ENCODE data around the gene BMPR1A. TPM values are rescaled to one million over a fixed set of nuclear protein-coding genes. Genes with fewer than 3 reads are reported as not detected.

BMPR1A gene
- total and polyA plus RNA-seq, 10 of the 15 experiments (the other 5 are each of a cell fraction or from before 2014, with no cell fraction given), result 2.3 to 22.7 (median 13.1) TPM

DNA sequence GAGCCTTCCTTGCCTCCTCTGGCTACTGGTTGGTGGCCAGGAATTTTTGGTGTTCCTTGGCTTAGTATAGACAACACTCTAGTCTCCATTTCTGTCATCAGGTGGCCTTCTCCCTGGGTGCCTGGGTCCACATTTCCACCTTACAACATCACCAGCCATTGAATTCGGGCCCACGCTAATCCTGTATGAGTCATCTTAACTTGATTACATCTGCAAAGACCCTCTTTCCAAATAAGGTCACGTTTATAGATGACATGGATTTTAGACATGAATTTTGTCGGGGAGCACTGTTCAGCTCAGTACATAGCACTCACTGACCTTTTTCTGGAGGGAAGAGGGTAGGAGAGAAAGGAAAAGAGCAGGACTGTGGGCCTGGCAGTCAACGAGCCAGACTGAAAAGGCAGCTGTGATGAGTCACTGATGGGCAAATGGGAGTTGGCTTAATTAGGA, 161.6 kb downstream of the BMPR1A start (continued):
- TF ChIP-seq, protein P1, sequence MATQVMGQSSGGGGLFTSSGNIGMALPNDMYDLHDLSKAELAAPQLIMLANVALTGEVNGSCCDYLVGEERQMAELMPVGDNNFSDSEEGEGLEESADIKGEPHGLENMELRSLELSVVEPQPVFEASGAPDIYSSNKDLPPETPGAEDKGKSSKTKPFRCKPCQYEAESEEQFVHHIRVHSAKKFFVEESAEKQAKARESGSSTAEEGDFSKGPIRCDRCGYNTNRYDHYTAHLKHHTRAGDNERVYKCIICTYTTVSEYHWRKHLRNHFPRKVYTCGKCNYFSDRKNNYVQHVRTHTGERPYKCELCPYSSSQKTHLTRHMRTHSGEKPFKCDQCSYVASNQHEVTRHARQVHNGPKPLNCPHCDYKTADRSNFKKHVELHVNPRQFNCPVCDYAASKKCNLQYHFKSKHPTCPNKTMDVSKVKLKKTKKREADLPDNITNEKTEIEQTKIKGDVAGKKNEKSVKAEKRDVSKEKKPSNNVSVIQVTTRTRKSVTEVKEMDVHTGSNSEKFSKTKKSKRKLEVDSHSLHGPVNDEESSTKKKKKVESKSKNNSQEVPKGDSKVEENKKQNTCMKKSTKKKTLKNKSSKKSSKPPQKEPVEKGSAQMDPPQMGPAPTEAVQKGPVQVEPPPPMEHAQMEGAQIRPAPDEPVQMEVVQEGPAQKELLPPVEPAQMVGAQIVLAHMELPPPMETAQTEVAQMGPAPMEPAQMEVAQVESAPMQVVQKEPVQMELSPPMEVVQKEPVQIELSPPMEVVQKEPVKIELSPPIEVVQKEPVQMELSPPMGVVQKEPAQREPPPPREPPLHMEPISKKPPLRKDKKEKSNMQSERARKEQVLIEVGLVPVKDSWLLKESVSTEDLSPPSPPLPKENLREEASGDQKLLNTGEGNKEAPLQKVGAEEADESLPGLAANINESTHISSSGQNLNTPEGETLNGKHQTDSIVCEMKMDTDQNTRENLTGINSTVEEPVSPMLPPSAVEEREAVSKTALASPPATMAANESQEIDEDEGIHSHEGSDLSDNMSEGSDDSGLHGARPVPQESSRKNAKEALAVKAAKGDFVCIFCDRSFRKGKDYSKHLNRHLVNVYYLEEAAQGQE (IDR thresholded peaks at IDR 0.05; ENCODE audit: low read depth, low read length), result no peak
- TF ChIP-seq, protein P2, sequence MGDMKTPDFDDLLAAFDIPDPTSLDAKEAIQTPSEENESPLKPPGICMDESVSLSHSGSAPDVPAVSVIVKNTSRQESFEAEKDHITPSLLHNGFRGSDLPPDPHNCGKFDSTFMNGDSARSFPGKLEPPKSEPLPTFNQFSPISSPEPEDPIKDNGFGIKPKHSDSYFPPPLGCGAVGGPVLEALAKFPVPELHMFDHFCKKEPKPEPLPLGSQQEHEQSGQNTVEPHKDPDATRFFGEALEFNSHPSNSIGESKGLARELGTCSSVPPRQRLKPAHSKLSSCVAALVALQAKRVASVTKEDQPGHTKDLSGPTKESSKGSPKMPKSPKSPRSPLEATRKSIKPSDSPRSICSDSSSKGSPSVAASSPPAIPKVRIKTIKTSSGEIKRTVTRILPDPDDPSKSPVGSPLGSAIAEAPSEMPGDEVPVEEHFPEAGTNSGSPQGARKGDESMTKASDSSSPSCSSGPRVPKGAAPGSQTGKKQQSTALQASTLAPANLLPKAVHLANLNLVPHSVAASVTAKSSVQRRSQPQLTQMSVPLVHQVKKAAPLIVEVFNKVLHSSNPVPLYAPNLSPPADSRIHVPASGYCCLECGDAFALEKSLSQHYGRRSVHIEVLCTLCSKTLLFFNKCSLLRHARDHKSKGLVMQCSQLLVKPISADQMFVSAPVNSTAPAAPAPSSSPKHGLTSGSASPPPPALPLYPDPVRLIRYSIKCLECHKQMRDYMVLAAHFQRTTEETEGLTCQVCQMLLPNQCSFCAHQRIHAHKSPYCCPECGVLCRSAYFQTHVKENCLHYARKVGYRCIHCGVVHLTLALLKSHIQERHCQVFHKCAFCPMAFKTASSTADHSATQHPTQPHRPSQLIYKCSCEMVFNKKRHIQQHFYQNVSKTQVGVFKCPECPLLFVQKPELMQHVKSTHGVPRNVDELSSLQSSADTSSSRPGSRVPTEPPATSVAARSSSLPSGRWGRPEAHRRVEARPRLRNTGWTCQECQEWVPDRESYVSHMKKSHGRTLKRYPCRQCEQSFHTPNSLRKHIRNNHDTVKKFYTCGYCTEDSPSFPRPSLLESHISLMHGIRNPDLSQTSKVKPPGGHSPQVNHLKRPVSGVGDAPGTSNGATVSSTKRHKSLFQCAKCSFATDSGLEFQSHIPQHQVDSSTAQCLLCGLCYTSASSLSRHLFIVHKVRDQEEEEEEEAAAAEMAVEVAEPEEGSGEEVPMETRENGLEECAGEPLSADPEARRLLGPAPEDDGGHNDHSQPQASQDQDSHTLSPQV (IDR thresholded peaks at IDR 0.05), result no peak
- TF ChIP-seq TCF3 (IDR thresholded peaks at IDR 0.05; ENCODE audit: borderline replicate concordance, insufficient read depth, low read depth, low read length) (no peak), SMAD1 (IDR thresholded peaks at IDR 0.05; ENCODE audit: low read depth, partially characterized antibody) (no peak)

DNA sequence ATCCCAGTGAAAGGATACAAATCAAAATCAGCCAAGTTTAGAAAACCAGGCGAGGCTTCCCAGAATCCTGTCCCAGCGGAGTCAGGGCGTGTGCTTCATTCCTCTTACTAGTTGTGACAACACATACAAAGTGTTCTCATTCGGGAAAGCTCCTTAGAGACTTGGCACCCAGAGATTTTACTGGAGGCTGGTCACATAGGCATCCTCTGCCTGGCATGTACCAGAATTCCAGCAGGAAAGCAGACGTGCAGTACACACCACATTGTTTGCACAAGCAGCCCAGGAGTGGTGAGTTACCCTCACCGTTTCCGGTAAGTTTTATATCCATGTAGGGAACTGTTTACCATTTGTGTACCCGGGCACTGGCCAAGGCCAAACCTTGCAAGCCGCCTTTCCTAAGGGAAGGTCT, 166.1 kb downstream of the BMPR1A start:
- BruUV-seq (replicated peaks), result no TSS peak
- H3K9ac ChIP-seq (ENCODE audit: control insufficient read depth, insufficient read depth, low read length), result no peak overlapping the region
- no peaks in the 10 kb centered on the region for H3K27me3 ChIP-seq (replicated peaks in 1 of 2; ENCODE audit: control insufficient read depth in 2 of 2, insufficient read depth in 2 of 2, low read length in 1 of 2)
- no peaks in the 10 kb centered on the region for H3K4me1 ChIP-seq (ENCODE audit: control insufficient read depth, insufficient read depth, low read length)
- 96% methylated on average over 9 of the region's 9 CpGs for WGBS (ENCODE audit: insufficient coverage, insufficient replicate concordance, low lambda C conversion rate, missing lambda C conversion rate)
- no peaks in the 10 kb centered on the region for H4K20me1 ChIP-seq (ENCODE audit: control insufficient read depth, insufficient read depth)
- H3K27ac ChIP-seq (ENCODE audit: control insufficient read depth, insufficient read depth), result no peak overlapping the region
- no peak for ATAC-seq
- no peak overlapping the region for H3K4me2 ChIP-seq (ENCODE audit: control insufficient read depth, insufficient read depth)
- TF ChIP-seq HDGF (IDR thresholded peaks at IDR 0.05) (no peak), CEBPB (IDR thresholded peaks at IDR 0.05; ENCODE audit: borderline replicate concordance in 1 of 2, low read depth in 2 of 2, low read length in 2 of 2) (no peak), EP300 (IDR thresholded peaks at IDR 0.05; ENCODE audit: borderline replicate concordance in 1 of 2, control insufficient read depth in 1 of 2, low read depth in 2 of 2, low read length in 2 of 2) (no peak)
- TF ChIP-seq, protein P3, sequence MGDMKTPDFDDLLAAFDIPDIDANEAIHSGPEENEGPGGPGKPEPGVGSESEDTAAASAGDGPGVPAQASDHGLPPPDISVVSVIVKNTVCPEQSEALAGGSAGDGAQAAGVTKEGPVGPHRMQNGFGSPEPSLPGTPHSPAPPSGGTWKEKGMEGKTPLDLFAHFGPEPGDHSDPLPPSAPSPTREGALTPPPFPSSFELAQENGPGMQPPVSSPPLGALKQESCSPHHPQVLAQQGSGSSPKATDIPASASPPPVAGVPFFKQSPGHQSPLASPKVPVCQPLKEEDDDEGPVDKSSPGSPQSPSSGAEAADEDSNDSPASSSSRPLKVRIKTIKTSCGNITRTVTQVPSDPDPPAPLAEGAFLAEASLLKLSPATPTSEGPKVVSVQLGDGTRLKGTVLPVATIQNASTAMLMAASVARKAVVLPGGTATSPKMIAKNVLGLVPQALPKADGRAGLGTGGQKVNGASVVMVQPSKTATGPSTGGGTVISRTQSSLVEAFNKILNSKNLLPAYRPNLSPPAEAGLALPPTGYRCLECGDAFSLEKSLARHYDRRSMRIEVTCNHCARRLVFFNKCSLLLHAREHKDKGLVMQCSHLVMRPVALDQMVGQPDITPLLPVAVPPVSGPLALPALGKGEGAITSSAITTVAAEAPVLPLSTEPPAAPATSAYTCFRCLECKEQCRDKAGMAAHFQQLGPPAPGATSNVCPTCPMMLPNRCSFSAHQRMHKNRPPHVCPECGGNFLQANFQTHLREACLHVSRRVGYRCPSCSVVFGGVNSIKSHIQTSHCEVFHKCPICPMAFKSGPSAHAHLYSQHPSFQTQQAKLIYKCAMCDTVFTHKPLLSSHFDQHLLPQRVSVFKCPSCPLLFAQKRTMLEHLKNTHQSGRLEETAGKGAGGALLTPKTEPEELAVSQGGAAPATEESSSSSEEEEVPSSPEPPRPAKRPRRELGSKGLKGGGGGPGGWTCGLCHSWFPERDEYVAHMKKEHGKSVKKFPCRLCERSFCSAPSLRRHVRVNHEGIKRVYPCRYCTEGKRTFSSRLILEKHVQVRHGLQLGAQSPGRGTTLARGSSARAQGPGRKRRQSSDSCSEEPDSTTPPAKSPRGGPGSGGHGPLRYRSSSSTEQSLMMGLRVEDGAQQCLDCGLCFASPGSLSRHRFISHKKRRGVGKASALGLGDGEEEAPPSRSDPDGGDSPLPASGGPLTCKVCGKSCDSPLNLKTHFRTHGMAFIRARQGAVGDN (IDR thresholded peaks at IDR 0.05), result no peak
- no peaks in the 10 kb centered on the region for H3K9me3 ChIP-seq (replicated peaks; ENCODE audit: control insufficient read depth, insufficient read depth, low read length)
- H3K36me3 ChIP-seq (ENCODE audit: control insufficient read depth in 2 of 2, insufficient read depth in 2 of 2, low read length in 1 of 2), result peaks cover 3% of the 10 kb centered on the region in 2 experiments; a peak in 2 of 4 replicates
- H3K79me2 ChIP-seq (ENCODE audit: control insufficient read depth, insufficient read depth, low read length), result no peaks in the 10 kb centered on the region
- SMC1A ChIA-PET (ENCODE audit: uncharacterized antibody, unreplicated experiment), result no interaction called here
- no peak for FAIRE-seq
- intact Hi-C loops (cut with micrococcal nuclease; ENCODE audit: unreplicated experiment) (no loop called here), in situ Hi-C loops (cut with MboI) (no loop called here)
- RAD21 ChIA-PET (ENCODE audit: unreplicated experiment), result no interaction called here
- POLR2A ChIA-PET, result no interaction called here
- DNase-seq (ENCODE audit: low read depth, low spot score), result no peak
- CTCF ChIA-PET, result no interaction called here
- no peak overlapping the region for H2AFZ ChIP-seq (ENCODE audit: control insufficient read depth, low read depth, low read length)
- no peak overlapping the region for H3K4me3 ChIP-seq

Data from GM12878 (cell line).